Mucosa of descending colon (tissue), 3 donors: ENCODE data around the gene CCDC141. TPM values are rescaled to one million over a fixed set of nuclear protein-coding genes. Genes with fewer than 3 reads are reported as not detected.
"Not testable (repeated sequence)": the region's sequence is repeated elsewhere in the genome, so short reads cannot be mapped to it uniquely, and the experiment has no call there.

Source experiments
- ATAC-seq: fragments of 200-7000 bp; cut with Tn5 transposase; one replicate; pipeline ENCODE4 v1.9.1; 2020; ENCODE audit warnings: mild to moderate bottlenecking, moderate library complexity
- DNase-seq, 3 donors: peaks; one replicate each; pipeline ENCODE4 v3.0.0-alpha.2; 2020
- H3K36me3 ChIP-seq: fragments of 200-600 bp; one replicate; pipeline ENCODE4 v1.8.0; 2021; ENCODE audit warnings: low read depth, mild to moderate bottlenecking
- H3K4me1 ChIP-seq: fragments of 200-600 bp; one replicate; pipeline ENCODE4 v1.8.0; 2021; ENCODE audit warnings: low read depth, mild to moderate bottlenecking
- H3K4me3 ChIP-seq: fragments of 200-600 bp; one replicate; pipeline ENCODE4 v1.8.0; 2021; ENCODE audit warnings: mild to moderate bottlenecking
- H3K9me3 ChIP-seq: fragments of 200-600 bp; one replicate; pipeline ENCODE4 v1.8.0; 2021; ENCODE audit warnings: mild to moderate bottlenecking
- intact Hi-C, 2 donors: fragments of 100-400 bp; cut with DNase I in 1 of 2; cut with micrococcal nuclease in 1 of 2; formaldehyde crosslinking; loops; one replicate each; pipeline versions ENCODE4 v1.11.0 to v1.11.1; 2022; cut with DNase I, micrococcal nuclease
- total RNA-seq, 3 donors: library from RNA; stranded (reverse); fragmentation: NEBNext Ultra II Directional in 2 of 3; extraction: Animal tissue kit (Norgen Biotek cat#: 25700) in 2 of 3; gene quantifications; one replicate each; pipeline versions ENCODE4 v1.2.1 to v1.2.4, GENCODE V29; 2021 to 2023
- TF ChIP-seq, protein P1 (sequence below): fragments of 200-600 bp; IDR thresholded peaks from one replicate; pipeline ENCODE4 v1.8.0; 2022; ENCODE audit warnings: antibody characterized with exemption, mild to moderate bottlenecking
- donor health status: DM: no; HTN: no; CAD: no; lungs with moderate emphysema.
- donor health status: DM: no; HTN: no; CAD: no.
- donor health status: DM: no; HTN: yes; CAD: no.

The CCDC141 gene
- total RNA-seq, 3 donors from 2014 or later: 1.5 to 7.4 (median 1.8) TPM

DNA sequence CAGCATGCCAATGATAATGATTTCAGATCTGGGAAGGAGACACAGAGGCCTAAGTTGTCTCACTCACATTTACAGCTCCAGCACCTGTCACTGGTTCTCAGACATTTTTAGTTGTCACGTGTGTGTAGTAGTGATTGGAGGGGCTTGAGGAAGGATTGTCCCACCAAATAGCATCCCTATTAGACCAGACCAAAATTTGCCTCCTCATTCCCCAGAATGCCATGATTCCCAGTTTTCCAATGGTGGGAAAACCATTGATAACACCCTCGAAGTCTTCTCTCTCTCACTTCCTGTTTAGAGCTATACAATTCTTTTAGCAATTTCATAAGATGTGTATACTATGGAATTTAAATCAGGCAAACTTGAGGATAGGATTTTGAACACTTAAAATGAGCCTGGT lies 52.5 kb downstream of the CCDC141 start:
- ATAC-seq (no peak), DNase-seq (no peak)
- H3K4me1 ChIP-seq: no peaks in the 10 kb centered on the region
- H3K4me3 ChIP-seq: no peak overlapping the region
- TF ChIP-seq, protein P1, sequence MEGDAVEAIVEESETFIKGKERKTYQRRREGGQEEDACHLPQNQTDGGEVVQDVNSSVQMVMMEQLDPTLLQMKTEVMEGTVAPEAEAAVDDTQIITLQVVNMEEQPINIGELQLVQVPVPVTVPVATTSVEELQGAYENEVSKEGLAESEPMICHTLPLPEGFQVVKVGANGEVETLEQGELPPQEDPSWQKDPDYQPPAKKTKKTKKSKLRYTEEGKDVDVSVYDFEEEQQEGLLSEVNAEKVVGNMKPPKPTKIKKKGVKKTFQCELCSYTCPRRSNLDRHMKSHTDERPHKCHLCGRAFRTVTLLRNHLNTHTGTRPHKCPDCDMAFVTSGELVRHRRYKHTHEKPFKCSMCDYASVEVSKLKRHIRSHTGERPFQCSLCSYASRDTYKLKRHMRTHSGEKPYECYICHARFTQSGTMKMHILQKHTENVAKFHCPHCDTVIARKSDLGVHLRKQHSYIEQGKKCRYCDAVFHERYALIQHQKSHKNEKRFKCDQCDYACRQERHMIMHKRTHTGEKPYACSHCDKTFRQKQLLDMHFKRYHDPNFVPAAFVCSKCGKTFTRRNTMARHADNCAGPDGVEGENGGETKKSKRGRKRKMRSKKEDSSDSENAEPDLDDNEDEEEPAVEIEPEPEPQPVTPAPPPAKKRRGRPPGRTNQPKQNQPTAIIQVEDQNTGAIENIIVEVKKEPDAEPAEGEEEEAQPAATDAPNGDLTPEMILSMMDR: no peak
- no peaks in the 10 kb centered on the region for H3K9me3 ChIP-seq
- H3K36me3 ChIP-seq: no peaks in the 10 kb centered on the region
- intact Hi-C loops: no loop called here

DNA sequence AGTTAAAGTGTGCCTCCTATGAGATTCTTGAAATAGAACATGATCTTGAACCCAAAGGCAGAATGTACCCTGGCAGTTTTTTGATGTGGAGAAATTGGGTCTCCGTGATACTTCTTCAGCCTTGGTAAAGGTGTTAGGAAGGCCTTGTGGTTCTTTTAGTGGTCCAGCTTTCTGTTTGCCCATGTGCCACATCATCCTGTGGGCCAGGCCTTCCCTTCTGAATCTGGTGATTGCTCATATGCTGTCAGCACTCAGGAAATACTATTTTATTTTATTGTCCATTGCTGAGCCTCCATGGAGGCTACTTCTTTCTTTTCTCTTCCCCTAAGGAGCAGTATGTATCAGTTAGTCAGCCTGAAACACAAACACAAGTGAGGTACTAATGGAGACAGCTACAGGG lies 52.9 kb downstream of the CCDC141 start:
- TF ChIP-seq, protein P1: no peak
- Histone ChIP-seq H3K4me1 (no peaks in the 10 kb centered on the region), H3K4me3 (no peak overlapping the region), H3K9me3 (no peaks in the 10 kb centered on the region), H3K36me3 (no peaks in the 10 kb centered on the region)
- ATAC-seq (no peak), DNase-seq (no peak)
- intact Hi-C loops: no loop called here

DNA sequence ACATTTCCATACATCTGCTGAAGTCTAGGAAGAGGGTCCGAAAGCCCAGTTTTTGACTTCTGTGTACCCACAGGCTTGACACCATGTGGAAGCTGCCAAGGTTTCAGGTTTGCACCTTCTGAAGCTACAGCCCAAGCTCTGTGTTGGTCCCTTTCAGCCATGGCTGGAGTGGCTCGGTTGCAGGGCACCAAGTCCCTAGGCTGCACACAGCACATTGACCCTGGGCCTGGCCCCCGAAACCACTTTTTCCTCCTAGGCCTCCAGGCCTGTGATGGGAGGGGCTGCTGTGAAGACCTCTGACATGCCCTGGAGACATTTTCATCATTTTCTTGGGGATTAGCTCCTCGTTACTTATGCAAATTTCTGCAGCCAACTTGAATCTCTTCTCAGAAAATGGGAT lies 55.7 kb downstream of the CCDC141 start:
- Histone ChIP-seq H3K9me3 (no peaks in the 10 kb centered on the region), H3K4me3 (no peak overlapping the region), H3K4me1 (no peaks in the 10 kb centered on the region), H3K36me3 (no peaks in the 10 kb centered on the region)
- DNase-seq: no peak
- TF ChIP-seq, protein P1: no peak
- intact Hi-C loops: no loop called here
- ATAC-seq: no peak

DNA sequence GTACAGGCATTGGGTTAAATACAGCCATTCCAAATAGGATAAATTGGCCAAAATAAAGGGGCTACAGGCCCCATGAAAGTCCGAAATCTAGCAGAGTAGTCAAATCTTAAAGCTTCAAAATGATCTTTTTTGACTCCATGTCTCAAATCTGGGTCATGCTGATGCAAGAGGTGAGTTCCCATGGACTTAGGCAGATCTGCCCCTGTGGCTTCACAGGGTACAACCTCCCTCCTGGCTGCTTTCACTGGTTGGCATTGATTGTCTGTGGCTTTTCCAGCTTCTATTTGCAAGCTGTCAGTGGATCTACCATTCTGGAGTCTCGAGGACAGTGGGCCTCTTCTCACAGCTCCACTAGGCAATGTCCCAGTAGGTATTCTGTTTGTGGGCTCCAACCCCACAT lies 56.1 kb downstream of the CCDC141 start:
- H3K9me3 ChIP-seq: no peaks in the 10 kb centered on the region
- DNase-seq: no peak
- TF ChIP-seq, protein P1: no peak
- intact Hi-C loops: no loop called here
- H3K4me1 ChIP-seq: no peaks in the 10 kb centered on the region
- H3K36me3 ChIP-seq: no peaks in the 10 kb centered on the region
- no peak overlapping the region for H3K4me3 ChIP-seq
- no peak for ATAC-seq

DNA sequence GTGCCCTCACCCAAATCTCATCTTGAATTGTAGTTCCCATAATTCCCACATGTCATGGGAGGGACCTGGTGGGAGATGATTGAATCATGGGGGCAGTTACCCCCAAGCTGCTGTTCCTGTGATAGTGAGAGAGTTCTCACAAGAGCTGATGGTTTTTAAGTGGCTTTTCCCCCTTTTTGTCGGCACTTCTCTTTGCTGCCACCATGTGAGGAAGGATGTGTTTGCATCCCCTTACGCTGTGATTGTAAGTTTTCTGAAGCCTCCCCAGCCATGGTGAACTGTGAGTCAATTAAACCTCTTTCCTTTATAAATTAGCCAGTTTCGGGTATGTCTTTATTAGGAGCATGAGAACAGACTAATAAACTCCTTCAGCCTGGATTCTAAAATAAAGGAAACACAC lies 57.2 kb downstream of the CCDC141 start:
- H3K4me3 ChIP-seq, DNase-seq, H3K9me3 ChIP-seq, H3K36me3 ChIP-seq, ATAC-seq, H3K4me1 ChIP-seq, intact Hi-C loops: not testable (repeated sequence)

DNA sequence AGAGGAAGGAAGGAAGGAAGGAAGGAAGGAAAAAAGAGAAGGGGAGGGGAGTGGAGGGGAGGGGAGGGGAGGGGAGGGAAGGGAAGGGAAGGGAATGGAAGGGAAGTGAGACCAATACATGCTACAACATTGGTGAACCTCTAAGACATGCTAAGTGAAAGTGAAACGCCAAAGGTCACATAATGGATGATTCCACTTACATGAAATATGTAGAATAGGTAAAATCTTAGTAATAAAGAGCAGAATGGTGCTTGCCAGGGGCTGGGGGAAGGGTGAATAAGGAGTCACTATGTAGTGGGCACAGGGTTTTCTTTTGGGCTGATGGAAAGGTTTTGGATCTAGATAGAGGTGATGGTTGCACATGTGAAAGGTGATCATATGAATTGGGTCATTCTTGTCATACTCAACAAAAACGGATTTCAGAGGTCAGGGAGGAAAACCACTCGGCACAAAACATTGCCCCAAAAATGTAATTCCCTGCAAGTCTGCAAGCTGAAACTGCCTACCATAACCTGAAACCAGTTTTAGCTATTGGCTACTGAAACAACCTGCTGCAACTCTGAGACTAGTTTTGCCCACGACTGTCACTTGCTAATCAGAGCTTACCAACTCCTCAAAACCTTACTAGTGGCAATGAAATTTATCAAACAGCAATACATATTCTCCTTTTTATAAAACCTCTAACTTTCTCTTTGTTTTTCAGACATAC lies 59.2 kb downstream of the CCDC141 start:
- H3K36me3 ChIP-seq: no peaks in the 10 kb centered on the region
- no peaks in the 10 kb centered on the region for H3K4me1 ChIP-seq
- intact Hi-C loops: no loop called here
- TF ChIP-seq, protein P1: no peak
- no peak overlapping the region for H3K4me3 ChIP-seq
- DNase-seq (no peak), ATAC-seq (no peak)
- no peaks in the 10 kb centered on the region for H3K9me3 ChIP-seq

DNA sequence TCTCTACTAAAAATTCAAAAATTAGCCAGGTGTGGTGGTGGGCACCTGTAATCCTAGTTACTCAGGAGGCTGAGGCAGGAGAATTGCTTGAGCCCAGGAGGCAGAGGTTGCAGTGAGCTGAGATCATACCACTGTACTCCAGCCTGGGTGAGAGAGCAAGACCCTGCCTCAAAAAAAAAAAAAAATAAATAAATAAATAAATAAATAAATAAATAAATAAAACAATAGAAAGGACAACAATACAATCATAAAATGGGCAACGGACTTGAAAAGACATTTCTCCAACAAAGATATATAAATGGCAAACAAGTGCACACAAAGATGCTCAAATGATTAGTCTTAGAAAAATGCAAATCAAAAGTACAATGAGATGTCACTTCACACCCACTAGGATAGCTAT lies 60.5 kb downstream of the CCDC141 start:
- H3K4me1 ChIP-seq, H3K36me3 ChIP-seq, intact Hi-C loops, DNase-seq, H3K9me3 ChIP-seq, ATAC-seq, H3K4me3 ChIP-seq: not testable (repeated sequence)

DNA sequence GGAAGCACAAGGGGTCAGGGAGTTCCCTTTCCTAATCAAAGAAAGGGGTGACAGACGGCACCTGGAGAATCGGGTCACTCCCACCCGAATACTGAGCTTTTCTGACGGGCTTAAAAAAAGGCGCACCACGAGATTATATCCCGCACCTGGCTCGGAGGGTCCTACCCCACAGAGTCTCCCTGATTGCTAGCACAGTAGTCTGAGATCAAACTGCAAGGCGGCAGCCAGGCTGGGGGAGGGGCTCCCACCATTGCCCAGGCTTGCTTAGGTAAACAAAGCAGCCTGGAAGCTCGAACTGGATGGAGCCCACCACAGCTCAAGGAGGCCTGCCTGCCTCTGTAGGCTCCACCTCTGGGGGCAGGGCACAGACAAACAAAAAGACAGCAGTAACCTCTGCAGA lies 67.3 kb downstream of the CCDC141 start:
- H3K4me1 ChIP-seq, intact Hi-C loops, H3K36me3 ChIP-seq, H3K9me3 ChIP-seq, H3K4me3 ChIP-seq, DNase-seq, ATAC-seq: not testable (repeated sequence)
